Activated CD8-positive, alpha-beta memory T cell treated with anti-CD3 and anti-CD28 coated beads, Interleukin-2, amount 50 U/mL, for 1 hour (primary cell): Measurements from ENCODE around the gene SNAPIN.

Experiments
- DNase-seq: peaks from one replicate; pipeline ENCODE4 v3.0.0-alpha.2; 2020; ENCODE audit errors: extremely low read depth

SNAPIN gene

GRCh38 chr1:153678519-153679336, 20.2 kb downstream of the SNAPIN start, which contains the start of gene NPR1:
Gene NPR1, plus strand, starts transcription at chr1:153678688. Its CDS starts 421 bp downstream, at chr1:153679109.
- DNase-seq = no peak

- DNase-seq = no peak
Observed at GRCh38 chr1:153679337-153680119, 21.0 kb downstream of the SNAPIN start.

GRCh38 chr1:153680120-153680403, 21.6 kb downstream of the SNAPIN start:
- DNase-seq = no peak

- no peak for DNase-seq
Observed at GRCh38 chr1:153682730-153683129, 24.2 kb downstream of the SNAPIN start.

- no peak for DNase-seq
Observed at GRCh38 chr1:153683854-153684253, 25.4 kb downstream of the SNAPIN start.

GRCh38 chr1:153684892-153685291, 26.4 kb downstream of the SNAPIN start:
- no peak for DNase-seq

GRCh38 chr1:153685544-153686340, 27.2 kb downstream of the SNAPIN start:
- DNase-seq = no peak

- DNase-seq = no peak
Observed at GRCh38 chr1:153687346-153688125, 29.0 kb downstream of the SNAPIN start.

- DNase-seq = no peak
Observed at GRCh38 chr1:153688276-153688675, 29.8 kb downstream of the SNAPIN start.

GRCh38 chr1:153688736-153689328, 30.3 kb downstream of the SNAPIN start:
- no peak for DNase-seq

- DNase-seq = no peak
Observed at GRCh38 chr1:153693466-153693865, 35.0 kb downstream of the SNAPIN start.

GRCh38 chr1:153696741-153697140, 38.2 kb downstream of the SNAPIN start:
- DNase-seq = no peak

GRCh38 chr1:153697191-153698019, 38.9 kb downstream of the SNAPIN start:
- no peak for DNase-seq

GRCh38 chr1:153698020-153698922, 39.8 kb downstream of the SNAPIN start:
- DNase-seq = no peak

- no peak for DNase-seq
Observed at GRCh38 chr1:153698923-153699714, 40.6 kb downstream of the SNAPIN start.

GRCh38 chr1:153699768-153700167, 41.3 kb downstream of the SNAPIN start:
- DNase-seq = no peak

GRCh38 chr1:153705484-153705883, 47.0 kb downstream of the SNAPIN start:
- no peak for DNase-seq

- DNase-seq = no peak
Observed at GRCh38 chr1:153711026-153711425, 52.5 kb downstream of the SNAPIN start.
